Activated CD4-positive, alpha-beta T cell treated with anti-CD3 and anti-CD28 coated beads for 4 hours (primary cell): ENCODE results near the gene PLXNC1.
"Not testable (repeated sequence)": the region's sequence is repeated elsewhere in the genome, so short reads cannot be mapped to it uniquely, and the experiment has no call there.

Experiments
- DNase-seq, 2 donors: peaks; one replicate each; pipeline ENCODE4 v3.0.0-alpha.2; 2020

The PLXNC1 gene

GRCh38 chr12:94308612-94309011, 160.2 kb downstream of the PLXNC1 start:
- DNase-seq: no peak

- no peak for DNase-seq
Measured at GRCh38 chr12:94309373-94309772, 161.0 kb downstream of the PLXNC1 start.

- no peak for DNase-seq
Measured at GRCh38 chr12:94312378-94312777, 164.0 kb downstream of the PLXNC1 start.

DNA sequence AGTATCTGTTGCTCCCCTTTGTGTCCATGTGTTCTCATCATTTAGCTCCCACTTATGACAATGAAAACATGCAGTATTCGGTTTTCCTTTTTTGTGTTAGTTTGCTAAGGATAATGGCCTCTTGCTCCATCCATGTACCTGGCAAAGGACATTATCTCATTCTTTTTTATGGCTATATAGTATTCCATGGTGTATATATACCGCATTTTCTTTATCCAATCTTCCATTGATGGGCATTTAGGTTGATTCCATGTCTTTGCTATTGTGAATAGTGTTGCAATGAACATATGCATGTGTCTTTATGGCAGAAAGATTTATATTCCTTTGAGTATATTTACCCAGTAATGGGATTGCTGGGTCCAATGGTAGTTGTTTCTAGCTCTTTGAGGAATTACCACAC, 168.2 kb downstream of the PLXNC1 start:
- not testable (repeated sequence) for DNase-seq

- no peak for DNase-seq
Measured at GRCh38 chr12:94318181-94318580, 169.8 kb downstream of the PLXNC1 start.

- no peak for DNase-seq
Measured at GRCh38 chr12:94320109-94320508, 171.7 kb downstream of the PLXNC1 start.

- DNase-seq: no peak
Measured at GRCh38 chr12:94322346-94322745, 174.0 kb downstream of the PLXNC1 start.

DNA sequence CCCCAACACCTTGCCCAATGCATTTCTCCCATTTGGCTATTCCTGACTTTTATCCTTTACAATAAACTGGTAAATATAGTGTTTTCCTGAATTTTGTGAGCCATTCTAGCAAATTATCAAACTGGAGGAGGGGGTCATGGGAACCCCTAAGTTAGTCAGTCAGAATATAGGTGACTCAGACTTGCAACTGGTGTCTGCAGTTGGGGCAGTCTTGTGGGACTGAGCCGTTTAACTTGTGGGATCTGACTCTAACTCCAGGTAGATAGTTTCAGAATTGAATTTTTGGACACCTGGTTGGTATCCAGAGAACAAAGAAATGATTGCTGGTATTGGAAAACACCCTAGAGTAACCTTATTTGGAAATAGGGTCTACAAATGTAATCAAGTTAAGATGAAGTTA, 177.9 kb downstream of the PLXNC1 start:
- DNase-seq: no peak

- DNase-seq: no peak
Measured at GRCh38 chr12:94326727-94327126, 178.3 kb downstream of the PLXNC1 start.

GRCh38 chr12:94327809-94328208, 179.4 kb downstream of the PLXNC1 start:
- DNase-seq: no peak

DNA sequence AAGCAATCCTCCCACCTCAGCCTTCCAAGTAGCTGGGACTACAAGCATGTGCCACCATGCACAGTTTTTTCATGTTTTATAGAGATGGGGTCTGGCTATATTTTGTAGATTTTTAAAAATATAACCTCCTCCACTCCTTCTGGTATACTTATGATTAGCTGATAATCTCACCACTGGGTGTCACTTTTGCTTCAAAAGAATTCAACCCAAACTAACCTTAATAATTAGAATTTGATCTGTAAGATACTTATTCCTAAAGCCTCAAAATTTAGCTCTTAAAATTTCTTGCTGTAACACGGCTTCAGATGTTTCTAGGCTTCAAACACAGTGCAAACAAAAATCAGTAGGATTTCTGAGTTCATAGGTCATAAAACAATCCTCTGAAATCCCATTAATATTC, 181.0 kb downstream of the PLXNC1 start:
- no peak for DNase-seq

DNA sequence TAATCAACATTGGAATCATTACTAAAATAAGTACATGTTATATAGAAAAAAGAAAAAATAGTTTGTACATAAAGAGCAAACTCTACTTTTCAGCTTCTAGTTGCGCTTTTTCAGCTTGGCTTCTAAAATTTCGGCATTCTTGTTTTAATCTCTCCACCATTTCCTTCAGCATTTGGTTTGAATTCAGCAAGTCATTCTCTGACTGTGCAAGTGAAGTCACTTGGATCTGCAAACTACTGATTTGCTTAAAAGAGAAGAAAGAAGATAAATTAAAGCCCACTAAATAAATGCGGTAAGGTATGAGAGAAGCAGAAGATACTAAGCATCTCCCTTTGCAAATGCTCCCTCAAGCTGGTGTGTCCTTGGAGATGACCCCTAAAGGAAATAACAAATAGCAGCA, 185.0 kb downstream of the PLXNC1 start:
- DNase-seq: no peak

- no peak for DNase-seq
Measured at GRCh38 chr12:94336211-94336925, 188.0 kb downstream of the PLXNC1 start.

- DNase-seq: no peak
Measured at GRCh38 chr12:94338006-94338794, 189.8 kb downstream of the PLXNC1 start.

GRCh38 chr12:94340573-94340972, 192.2 kb downstream of the PLXNC1 start:
- no peak for DNase-seq

GRCh38 chr12:94353130-94353529, 204.8 kb downstream of the PLXNC1 start:
- DNase-seq: no peak
